Stimulated activated naive B cell treated with anti-CD40 and anti-IgM and Interleukin-4, amounts not matched to agents 10 μg/mL and 1 μg/mL and 100 μg/mL, for 72 hours (primary cell): ENCODE measurements around the gene SLC29A1.

Experiments used
- ATAC-seq, 2 donors: fragments of 150-1000 bp; cut with Tn5 transposase; replicated peaks; 2 replicates each; pipeline ENCODE4 v1.10.0; 2021; ENCODE audit warnings: moderate library complexity in 1 of 2
- DNase-seq: peaks from one replicate; pipeline ENCODE4 v3.0.0; 2021
- H3K27ac Mint-ChIP-seq: one replicate; pipeline ENCODE4 v1.8.0; 2022; ENCODE audit warnings: mild to moderate bottlenecking, mixed read lengths
- H3K27me3 Mint-ChIP-seq, 2 donors: one replicate each; pipeline ENCODE4 v1.8.0; 2022; ENCODE audit warnings: mixed read lengths in 2 of 2
- H3K36me3 Mint-ChIP-seq, 2 donors: one replicate each; pipeline ENCODE4 v1.8.0; 2022; ENCODE audit warnings: mixed read lengths in 2 of 2, mild to moderate bottlenecking in 1 of 2
- H3K4me1 Mint-ChIP-seq, 2 donors: one replicate each; pipeline ENCODE4 v1.8.0; 2022; ENCODE audit warnings: mixed read lengths in 2 of 2, mild to moderate bottlenecking in 1 of 2
- H3K4me3 Mint-ChIP-seq, 2 donors: one replicate each; pipeline ENCODE4 v1.8.0; 2022; ENCODE audit warnings: mild to moderate bottlenecking in 2 of 2, mixed read lengths in 2 of 2, moderate library complexity in 1 of 2
- H3K9me3 Mint-ChIP-seq, 2 donors: one replicate each; pipeline ENCODE4 v1.8.0; 2022; ENCODE audit warnings: mixed read lengths in 2 of 2, mild to moderate bottlenecking in 1 of 2

Gene SLC29A1

GRCh38 chr6:44255871-44256774 is 32.7 kb downstream of the SLC29A1 start:
- DNase-seq (no peak), ATAC-seq (peak in 1 of 2 donors; percentile 1)
- Mint-ChIP-seq H3K9me3 (no peaks in the 10 kb centered on the region), H3K36me3 (peaks cover 75 to 92% of the 10 kb centered on the region in 2 donors), H3K27me3 (no peaks in the 10 kb centered on the region), H3K4me1 (peaks cover 76 to 93% of the 10 kb centered on the region in 2 donors), H3K27ac (peak overlapping the region; percentile 98), H3K4me3 (peak overlapping the region; percentile 87 to 96)

DNA sequence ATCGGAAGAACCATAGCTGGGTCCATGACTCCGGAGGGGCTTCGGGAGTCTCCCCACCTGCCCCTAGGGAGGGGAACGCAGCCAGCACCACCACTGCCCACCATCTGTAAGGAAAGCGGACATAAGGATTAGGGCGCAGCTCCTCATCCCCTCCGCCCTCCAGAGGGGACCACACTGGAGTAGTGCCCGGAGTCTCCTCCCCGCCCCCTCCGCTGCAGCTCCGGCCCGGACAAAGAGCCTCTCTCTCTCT is 33.3 kb downstream of the SLC29A1 start:
- H3K27me3 Mint-ChIP-seq, result no peaks in the 10 kb centered on the region

DNA sequence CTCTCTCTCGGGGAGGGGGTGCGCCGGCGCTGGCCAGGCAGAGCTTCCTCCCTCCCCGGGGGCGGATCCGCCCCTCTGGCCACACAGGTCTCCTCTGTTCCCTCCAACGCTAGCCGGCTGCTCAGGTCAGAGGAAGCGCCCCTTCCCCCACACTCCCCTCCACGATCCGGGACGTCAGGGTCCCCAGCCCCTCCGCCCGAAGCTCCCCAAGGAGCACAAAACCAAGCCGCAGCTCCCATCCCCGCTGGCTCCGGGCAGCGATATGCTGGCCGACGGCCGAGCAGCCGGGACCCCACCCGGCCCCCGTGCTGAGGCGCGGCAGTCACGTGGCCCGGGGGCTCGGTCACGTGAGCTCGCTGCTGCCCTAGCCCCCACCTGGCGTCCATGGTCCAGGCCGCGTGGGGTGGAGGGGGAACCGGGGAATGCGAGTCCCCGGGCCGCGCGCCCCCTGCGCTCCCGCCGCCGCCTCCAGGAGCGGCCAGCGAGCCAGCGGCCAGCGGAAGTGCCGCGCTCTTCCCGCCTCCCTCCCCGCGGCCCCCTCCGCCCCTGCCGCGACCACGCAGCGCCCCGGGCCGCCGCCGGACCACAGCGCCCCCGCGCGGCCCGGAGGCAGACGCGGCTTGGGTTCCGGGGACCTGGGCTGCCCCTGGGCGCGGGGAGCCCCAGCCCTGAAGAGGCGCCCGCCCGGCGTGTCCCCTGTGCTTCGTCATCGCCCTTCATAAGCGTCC is 33.8 kb downstream of the SLC29A1 start, which contains the start of gene SLC35B2:
Gene SLC35B2, minus strand, starts transcription at position 504 of the 728 bp plus-strand sequence. Its CDS starts 118 bp downstream, at position 386.
- Mint-ChIP-seq H3K9me3 (no peaks in the 10 kb centered on the region), H3K4me3 (peak within 1 kb of the TSS; percentile 87 to 96), H3K36me3 (peaks cover 78 to 90% of the 10 kb centered on the region in 2 donors), H3K4me1 (peaks cover 75 to 94% of the 10 kb centered on the region in 2 donors), H3K27ac (peak within 1 kb of the TSS; percentile 98), H3K27me3 (no peaks in the 10 kb centered on the region)
- peak; percentile 86 for DNase-seq
- peak; percentile 47 to 54 for ATAC-seq

More for the DNA sequence above, 33.3 kb downstream of the SLC29A1 start:
- Mint-ChIP-seq H3K4me1 (peaks cover 75 to 94% of the 10 kb centered on the region in 2 donors), H3K4me3 (peak overlapping the region; percentile 87 to 96), H3K9me3 (no peaks in the 10 kb centered on the region), H3K36me3 (peaks cover 77 to 91% of the 10 kb centered on the region in 2 donors), H3K27ac (peak overlapping the region; percentile 98)
- ATAC-seq (peak in 1 of 2 donors; percentile 0), DNase-seq (no peak)

DNA sequence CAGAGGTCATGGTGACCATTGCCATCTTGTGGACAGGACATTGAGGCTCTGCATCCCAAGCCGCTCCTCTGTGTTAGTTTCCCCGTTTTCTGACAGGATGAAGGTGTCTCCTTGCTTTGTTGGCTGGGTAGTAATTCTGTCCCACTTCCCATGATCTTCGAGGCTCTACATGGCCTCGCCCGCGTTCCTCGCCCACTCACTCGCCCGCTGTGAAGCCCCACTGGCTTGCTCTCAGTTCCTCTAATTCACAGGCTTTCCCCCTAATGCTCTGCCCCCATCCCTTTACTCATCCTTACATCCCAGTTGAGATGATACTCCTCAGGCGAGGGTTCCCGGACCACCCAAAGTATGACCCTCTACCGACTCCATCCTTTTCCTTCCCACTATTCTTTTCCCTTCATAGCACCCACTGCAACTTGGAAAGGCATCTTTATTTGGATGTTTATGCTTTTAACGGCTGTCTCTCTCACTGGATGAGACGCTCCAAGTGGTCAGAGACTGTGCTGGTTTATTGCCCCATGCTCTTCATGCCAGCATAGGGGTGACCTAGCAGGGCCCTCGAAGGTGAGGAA is 34.4 kb downstream of the SLC29A1 start:
- peak overlapping the region; percentile 83 to 88 for H3K4me3 Mint-ChIP-seq
- H3K27me3 Mint-ChIP-seq, result no peaks in the 10 kb centered on the region
- DNase-seq (peak; percentile 85), ATAC-seq (peak; percentile 40 to 50)
- peaks cover 78 to 90% of the 10 kb centered on the region in 2 donors for H3K36me3 Mint-ChIP-seq
- H3K4me1 Mint-ChIP-seq, result peaks cover 72 to 94% of the 10 kb centered on the region in 2 donors
- peak overlapping the region; percentile 98 for H3K27ac Mint-ChIP-seq
- no peaks in the 10 kb centered on the region for H3K9me3 Mint-ChIP-seq

DNA sequence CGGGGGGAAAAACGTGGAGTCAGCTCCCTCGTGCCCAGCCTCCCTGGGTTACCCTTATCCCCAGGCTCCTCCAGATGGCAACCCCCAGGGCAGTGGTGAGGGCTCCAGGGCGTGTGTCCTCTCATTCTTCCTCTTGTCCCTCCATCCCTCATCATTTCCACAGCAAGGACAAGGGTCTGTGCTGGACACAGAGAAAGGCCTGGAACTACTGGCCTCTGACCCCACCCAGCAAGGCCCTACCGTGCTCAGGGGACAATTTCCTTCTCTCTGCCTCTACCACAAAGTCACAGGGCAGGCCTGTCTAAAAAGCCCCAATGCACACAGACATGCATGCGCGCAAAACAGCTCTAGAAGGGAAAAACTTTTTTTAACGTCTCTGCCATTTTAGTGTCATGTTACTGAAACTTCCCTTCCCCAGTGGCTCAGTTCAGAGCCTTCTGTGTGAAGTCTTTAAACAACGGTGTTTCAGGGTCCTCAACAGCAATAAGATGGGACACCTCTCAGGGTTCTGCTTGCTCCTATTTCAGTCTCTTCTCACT is 35.0 kb downstream of the SLC29A1 start:
- ATAC-seq (peak; percentile 11 to 20), DNase-seq (peak; percentile 65)
- Mint-ChIP-seq H3K4me3 (peak overlapping the region; percentile 83 to 88), H3K36me3 (peaks cover 78 to 90% of the 10 kb centered on the region in 2 donors), H3K27me3 (no peaks in the 10 kb centered on the region), H3K27ac (peak overlapping the region; percentile 98), H3K4me1 (peaks cover 69 to 94% of the 10 kb centered on the region in 2 donors), H3K9me3 (no peaks in the 10 kb centered on the region)

DNA sequence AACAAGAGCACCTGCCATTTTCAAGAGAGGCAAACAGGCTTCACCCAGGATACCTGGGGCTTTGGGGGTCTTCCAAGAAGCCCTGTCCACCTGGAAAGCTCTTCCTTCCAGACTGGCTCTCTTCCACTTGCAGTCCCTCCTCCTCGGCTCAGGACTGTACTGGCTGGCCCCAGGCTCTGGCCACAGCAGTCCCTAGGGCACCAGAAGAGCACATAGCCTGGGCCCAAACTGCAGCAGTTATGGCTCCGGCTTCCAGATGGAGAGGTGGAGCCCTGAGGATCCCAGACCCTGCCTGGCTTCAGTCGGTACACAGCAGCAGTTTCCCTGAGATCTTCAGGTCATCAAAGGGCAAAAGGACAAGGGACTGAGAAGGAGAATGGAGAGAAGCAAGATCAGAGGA is 35.5 kb downstream of the SLC29A1 start:
- H3K27me3 Mint-ChIP-seq, result no peaks in the 10 kb centered on the region
- ATAC-seq, result no peak
- no peak for DNase-seq
- H3K4me3 Mint-ChIP-seq, result peak overlapping the region; percentile 83 to 88
- H3K27ac Mint-ChIP-seq, result peak overlapping the region; percentile 98
- no peaks in the 10 kb centered on the region for H3K9me3 Mint-ChIP-seq
- peaks cover 65 to 91% of the 10 kb centered on the region in 2 donors for H3K4me1 Mint-ChIP-seq
- peaks cover 79 to 90% of the 10 kb centered on the region in 2 donors for H3K36me3 Mint-ChIP-seq

- Mint-ChIP-seq H3K36me3 (peaks cover 83 to 90% of the 10 kb centered on the region in 2 donors), H3K4me1 (peaks cover 57 to 80% of the 10 kb centered on the region in 2 donors), H3K27ac (peak overlapping the region; percentile 100), H3K27me3 (no peaks in the 10 kb centered on the region), H3K9me3 (no peaks in the 10 kb centered on the region), H3K4me3 (peak overlapping the region; percentile 100)
- peak; percentile 3 to 5 for ATAC-seq
- peak; percentile 54 for DNase-seq
Observed at GRCh38 chr6:44260011-44260410, 36.6 kb downstream of the SLC29A1 start.

DNA sequence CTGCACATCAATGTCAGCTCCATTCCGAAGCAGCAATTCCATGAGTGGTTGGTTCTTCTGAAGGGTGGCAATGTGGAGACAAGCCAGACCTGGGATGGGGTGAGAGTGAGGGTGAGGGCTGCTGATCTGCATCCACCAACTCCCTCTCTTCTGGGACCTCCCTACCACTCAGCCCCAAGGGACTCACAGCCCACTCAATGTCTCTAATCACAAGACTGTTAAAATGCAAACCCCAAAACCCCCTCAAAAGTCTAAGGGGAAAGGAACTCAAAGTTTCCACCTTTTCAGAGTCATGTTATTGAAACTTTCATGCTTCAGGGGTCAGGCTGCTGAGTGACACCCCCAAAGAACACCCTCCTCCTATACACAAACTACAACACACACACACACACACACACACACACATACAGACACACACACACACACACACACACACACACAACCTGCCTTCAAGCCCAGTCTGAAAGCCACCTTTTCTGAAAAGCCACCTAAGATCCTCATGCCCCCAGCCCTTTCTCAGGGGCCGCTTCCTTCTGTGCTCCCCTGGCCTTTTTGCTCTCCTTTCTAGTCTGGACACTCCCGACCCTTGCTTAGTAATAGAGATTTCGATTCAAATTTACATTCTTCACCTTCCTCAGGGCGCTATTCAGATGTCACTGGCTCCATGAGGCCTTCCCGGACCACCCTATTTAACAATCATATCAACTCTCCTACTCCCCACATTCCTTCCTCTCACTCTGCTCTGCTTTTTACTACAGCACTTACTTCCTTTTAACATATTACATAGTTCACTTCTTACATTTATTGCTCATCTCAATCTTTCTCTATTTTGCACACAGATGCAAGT is 37.3 kb downstream of the SLC29A1 start:
- Mint-ChIP-seq H3K9me3 (no peaks in the 10 kb centered on the region), H3K36me3 (peaks cover 77 to 86% of the 10 kb centered on the region in 2 donors), H3K4me1 (peaks cover 50 to 74% of the 10 kb centered on the region in 2 donors), H3K4me3 (peak overlapping the region; percentile 100), H3K27me3 (no peaks in the 10 kb centered on the region), H3K27ac (peak overlapping the region; percentile 100)
- DNase-seq (peak; percentile 84), ATAC-seq (peak; percentile 24 to 32)

DNA sequence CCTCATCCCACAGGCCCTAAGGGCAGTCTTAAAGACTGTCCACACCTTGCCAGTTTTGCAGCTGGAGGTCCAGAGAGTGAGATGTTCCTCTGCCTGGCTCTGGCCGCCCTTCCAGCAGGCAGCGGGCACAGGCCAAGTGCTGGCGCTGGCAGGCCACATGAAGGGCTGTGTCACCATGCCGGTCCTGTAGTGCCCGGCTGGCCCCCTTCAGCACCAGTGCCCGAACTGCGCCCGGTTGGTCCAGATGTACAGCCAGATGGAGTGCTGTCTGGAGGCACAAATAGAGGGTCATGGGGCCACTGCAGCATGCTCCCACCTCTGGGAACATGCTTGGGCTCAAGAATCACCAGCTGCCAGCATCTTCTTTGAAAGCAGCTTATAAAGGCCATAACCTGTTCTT is 38.2 kb downstream of the SLC29A1 start:
- H3K27ac Mint-ChIP-seq, result peak overlapping the region; percentile 100

GRCh38 chr6:44262467-44263353 is 39.3 kb downstream of the SLC29A1 start:
- Mint-ChIP-seq H3K9me3 (no peaks in the 10 kb centered on the region), H3K27me3 (no peaks in the 10 kb centered on the region), H3K4me3 (peak overlapping the region; percentile 100), H3K36me3 (peaks cover 65 to 70% of the 10 kb centered on the region in 2 donors), H3K4me1 (peaks cover 48 to 76% of the 10 kb centered on the region in 2 donors), H3K27ac (peak overlapping the region; percentile 100)
- ATAC-seq, result no peak
- DNase-seq, result no peak

More for the DNA sequence above, 38.2 kb downstream of the SLC29A1 start:
- Mint-ChIP-seq H3K4me1 (peaks cover 47 to 73% of the 10 kb centered on the region in 2 donors), H3K4me3 (peak overlapping the region; percentile 100), H3K9me3 (no peaks in the 10 kb centered on the region), H3K36me3 (peaks cover 71 to 77% of the 10 kb centered on the region in 2 donors), H3K27me3 (no peaks in the 10 kb centered on the region)
- no peak for DNase-seq
- ATAC-seq, result no peak

DNA sequence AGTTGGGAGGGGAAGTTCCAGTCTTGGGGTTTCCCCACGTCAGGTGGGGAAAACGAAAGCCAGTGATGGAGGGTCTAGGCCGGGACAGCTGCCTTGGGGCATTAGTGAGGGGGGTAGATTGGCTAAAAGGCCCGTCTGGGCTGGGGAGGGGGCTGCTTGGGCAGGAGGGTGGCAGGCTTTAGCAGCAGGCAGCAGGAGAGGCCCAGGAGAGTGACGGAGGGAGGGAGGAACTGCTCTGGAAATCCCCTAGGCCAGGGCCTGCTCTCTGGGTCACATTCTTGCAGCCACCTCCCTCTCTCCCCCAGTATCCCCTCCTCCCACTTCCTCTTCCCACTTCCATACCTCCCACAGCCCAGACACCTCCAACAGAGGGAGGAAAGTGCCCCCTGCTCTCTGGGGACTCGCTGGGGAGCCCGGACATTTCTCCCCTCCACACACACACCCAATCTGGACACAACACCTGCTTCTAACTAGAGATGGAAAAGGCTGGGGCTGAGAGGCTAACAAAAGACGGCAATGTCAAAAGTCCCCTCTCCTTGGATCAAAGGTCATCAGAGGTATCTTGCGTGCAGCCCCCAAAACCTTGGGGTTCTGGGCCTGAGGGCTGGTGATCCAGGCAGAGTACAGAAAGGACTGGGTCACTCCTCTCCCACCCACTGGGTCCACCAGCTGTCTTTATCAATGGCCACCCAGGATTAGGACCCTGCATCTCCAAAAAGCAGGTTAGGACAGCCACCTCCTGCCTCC is 40.1 kb downstream of the SLC29A1 start:
- H3K4me1 Mint-ChIP-seq, result peaks cover 41 to 76% of the 10 kb centered on the region in 2 donors
- H3K9me3 Mint-ChIP-seq, result no peaks in the 10 kb centered on the region
- H3K27me3 Mint-ChIP-seq, result no peaks in the 10 kb centered on the region
- ATAC-seq (peak; percentile 8 to 12), DNase-seq (peak; percentile 73)
- H3K27ac Mint-ChIP-seq, result peak overlapping the region; percentile 100
- peaks cover 57 to 62% of the 10 kb centered on the region in 2 donors for H3K36me3 Mint-ChIP-seq
- peak overlapping the region; percentile 100 for H3K4me3 Mint-ChIP-seq
